GM12891 (cell line): ENCODE results near the gene COA5. TPM values are rescaled to one million over a fixed set of nuclear protein-coding genes. Genes with fewer than 3 reads are reported as not detected.

Experiments
- DNase-seq: peaks from one replicate; pipeline ENCODE4 v3.0.0; 2011; ENCODE audit warnings: low spot score; ENCODE audit not compliant: insufficient read length
- FAIRE-seq: peaks from 2 replicates; lab custom pipeline; 2011; peaks lifted over from hg19 to GRCh38; lab: Jason Lieb, UNC
- PAX5 ChIP-seq: IDR thresholded peaks from 2 replicates; pipeline ENCODE4 v1.6.1; 2011; ENCODE audit warnings: low read length, moderate library complexity, mild to moderate bottlenecking; ENCODE audit not compliant: insufficient read depth, severe bottlenecking
- POLR2A ChIP-seq: IDR thresholded peaks from 2 replicates; pipeline ENCODE4 v1.6.1; 2011; ENCODE audit warnings: low read depth, low read length, control low read depth
- POLR2AphosphoS5 ChIP-seq: IDR thresholded peaks from 2 replicates; pipeline ENCODE4 v1.6.1; 2011; ENCODE audit warnings: low read depth, low read length, control low read depth
- POU2F2 ChIP-seq: IDR thresholded peaks from 2 replicates; pipeline ENCODE4 v1.6.1; 2011; ENCODE audit warnings: low read depth, mild to moderate bottlenecking, control low read depth, low read length, moderate library complexity
- SPI1 ChIP-seq: IDR thresholded peaks from 2 replicates; pipeline ENCODE4 v1.6.1; 2011; ENCODE audit warnings: low read depth, low read length, control low read depth
- TAF1 ChIP-seq: IDR thresholded peaks from 2 replicates; pipeline ENCODE4 v1.6.1; 2011; ENCODE audit warnings: low read depth, low read length, control low read depth
- polyA plus RNA-seq: library from polyadenylated mRNA; unstranded; fragments of >200 nt; gene quantifications from one replicate; pipeline ENCODE4 v1.2.1, GENCODE V29; 2012; ENCODE audit warnings: low read depth, missing spikeins, inconsistent platforms; ENCODE audit not compliant: missing spikeins

COA5 gene, protein sequence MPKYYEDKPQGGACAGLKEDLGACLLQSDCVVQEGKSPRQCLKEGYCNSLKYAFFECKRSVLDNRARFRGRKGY
- polyA plus RNA-seq: 36.6 TPM

DNA sequence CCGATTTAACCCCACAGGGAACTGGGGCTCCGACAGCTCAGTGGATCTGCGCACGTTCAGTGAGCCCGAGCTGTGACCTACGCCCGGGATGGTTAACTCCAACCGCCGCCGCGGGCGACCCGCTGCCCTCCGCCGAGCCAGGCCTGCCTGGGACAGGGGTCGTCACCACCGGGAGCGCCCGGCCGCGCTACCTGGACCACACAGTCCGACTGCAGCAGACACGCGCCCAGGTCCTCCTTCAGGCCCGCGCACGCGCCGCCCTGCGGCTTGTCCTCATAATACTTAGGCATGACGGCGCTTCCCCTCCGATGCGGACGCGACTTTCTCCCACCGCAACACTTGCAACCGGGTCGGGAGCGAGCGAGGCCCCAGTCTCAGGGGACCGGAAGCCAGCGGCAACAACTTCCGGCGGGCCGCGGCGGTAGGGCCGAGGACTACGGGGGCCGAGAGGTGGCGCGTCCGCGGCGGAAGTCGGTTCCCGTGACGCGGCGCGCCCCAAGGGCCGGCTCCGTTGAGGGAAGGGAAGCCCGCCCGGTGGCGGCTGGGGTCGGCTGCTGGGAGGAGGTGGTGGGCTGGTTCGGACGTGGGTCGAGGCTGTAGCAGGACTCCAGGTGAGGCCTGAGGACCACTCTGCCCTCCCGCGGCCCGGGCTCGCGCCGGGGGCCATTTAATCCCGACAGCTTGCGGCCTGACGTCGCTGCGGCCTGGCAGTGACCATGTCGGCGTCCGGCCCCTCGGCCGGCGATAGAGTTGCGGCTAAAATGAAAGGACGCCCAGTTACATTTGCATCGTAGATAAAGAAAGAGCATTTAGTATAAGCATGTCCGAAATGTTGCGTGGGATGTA lies at the start of gene COA5, which contains the start of gene UNC50:
COA5 (minus strand) TSS at position 397 of the 846 bp plus-strand sequence; CDS start at position 290, 107 bp downstream.
UNC50 (plus strand) TSS at position 474 of the 846 bp plus-strand sequence. CDS start 1,171 bp downstream, outside the sequence.
- FAIRE-seq (peak; percentile 90), DNase-seq (peak; percentile 98)
- TF ChIP-seq POLR2AphosphoS5: peak; percentile 95
- peak; percentile 54 for TF ChIP-seq SPI1
- TF ChIP-seq POU2F2: peak; percentile 30; the same call in 1 of the 2 replicates
- peak; percentile 89 for TF ChIP-seq TAF1
- TF ChIP-seq POLR2A: peak; percentile 92
- TF ChIP-seq PAX5: peak; percentile 33

DNA sequence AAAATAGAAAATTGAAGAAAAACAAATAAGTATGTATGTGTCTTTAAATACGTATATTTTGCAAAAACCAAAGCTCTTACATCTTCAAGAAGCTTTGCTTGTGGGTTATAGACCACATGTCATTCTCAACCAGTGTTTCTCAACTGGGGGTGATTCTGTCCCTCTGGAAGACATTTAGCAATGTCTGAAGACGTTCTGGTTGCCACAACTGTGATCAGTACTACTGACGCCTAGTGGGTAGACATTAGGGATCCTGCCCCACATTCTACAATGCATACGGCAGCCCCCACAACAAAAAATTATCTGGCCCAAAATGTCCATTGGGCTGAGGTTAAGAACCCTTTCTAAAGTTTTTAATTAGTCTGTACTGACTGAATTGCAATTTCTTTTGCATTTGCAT lies 48.5 kb upstream of the COA5 start:
- DNase-seq: no peak
- no peak for TF ChIP-seq POLR2A
- no peak for TF ChIP-seq POU2F2
- TF ChIP-seq POLR2AphosphoS5: no peak
- no peak for TF ChIP-seq SPI1
- TF ChIP-seq PAX5: no peak
- no peak for TF ChIP-seq TAF1

GRCh38 chr2:98654699-98655495 lies 46.6 kb upstream of the COA5 start:
- no peak for TF ChIP-seq SPI1
- TF ChIP-seq POU2F2: no peak
- TF ChIP-seq POLR2AphosphoS5: no peak
- no peak for TF ChIP-seq TAF1
- no peak for TF ChIP-seq PAX5
- no peak for TF ChIP-seq POLR2A
- FAIRE-seq (no peak), DNase-seq (no peak)

More for the DNA sequence above, 48.5 kb upstream of the COA5 start:
- no peak for FAIRE-seq

- DNase-seq (no peak), FAIRE-seq (no peak)
- TF ChIP-seq TAF1: no peak
- TF ChIP-seq POLR2AphosphoS5: no peak
- TF ChIP-seq SPI1: no peak
- TF ChIP-seq POLR2A: no peak
- TF ChIP-seq PAX5: no peak
- TF ChIP-seq POU2F2: no peak
These were observed 42.7 kb upstream of the COA5 start for GRCh38 chr2:98650998-98651397.

DNA sequence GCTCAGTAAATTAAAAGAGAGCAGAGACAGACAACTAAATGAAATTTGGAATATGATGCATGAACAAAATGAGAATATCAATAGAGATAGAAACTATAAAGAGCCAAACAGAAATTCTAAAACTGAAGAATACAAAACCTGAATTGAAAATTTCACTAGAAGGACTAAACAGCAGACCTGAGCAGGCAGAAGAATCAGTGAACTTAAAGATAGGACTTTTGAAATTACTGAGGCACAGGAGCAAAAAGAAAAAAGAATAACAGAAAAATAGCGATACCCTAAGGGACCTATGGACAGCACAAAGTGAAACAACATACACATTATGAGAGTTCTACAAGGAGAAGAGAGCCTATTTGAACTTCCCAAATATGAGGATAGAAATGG lies 41.7 kb upstream of the COA5 start:
- FAIRE-seq (no peak), DNase-seq (no peak)
- no peak for TF ChIP-seq PAX5
- TF ChIP-seq POLR2A: no peak
- TF ChIP-seq TAF1: no peak
- TF ChIP-seq SPI1: no peak
- TF ChIP-seq POLR2AphosphoS5: no peak

GRCh38 chr2:98649135-98649991 lies 41.1 kb upstream of the COA5 start:
- no peak for TF ChIP-seq POLR2AphosphoS5
- no peak for TF ChIP-seq SPI1
- no peak for TF ChIP-seq POLR2A
- no peak for DNase-seq
- FAIRE-seq: peak; percentile 94

- FAIRE-seq: no peak
These were observed 40.1 kb upstream of the COA5 start for GRCh38 chr2:98648451-98648850.

GRCh38 chr2:98647636-98648035 lies 39.3 kb upstream of the COA5 start:
- TF ChIP-seq POLR2AphosphoS5 (no peak), POU2F2 (no peak), PAX5 (no peak), TAF1 (no peak), POLR2A (no peak), SPI1 (no peak)
- peak; percentile 20 for FAIRE-seq
- DNase-seq: no peak

More at GRCh38 chr2:98648451-98648850, 40.1 kb upstream of the COA5 start:
- TF ChIP-seq POU2F2 (no peak), PAX5 (no peak), POLR2AphosphoS5 (no peak), TAF1 (no peak), POLR2A (no peak), SPI1 (no peak)
- DNase-seq: no peak
